Calu3 (cell line): ENCODE measurements around the gene FMNL3. TPM values are rescaled to one million over a fixed set of nuclear protein-coding genes. Genes with fewer than 3 reads are reported as not detected.

Experiments
- BruUV-seq: library from RNA; stranded (reverse); fragments of 400-500 nt; replicated peaks from 2 replicates; lab custom pipeline; 2021; lab: Mats Ljungman, UMichigan
- CTCF ChIA-PET: fragments of 300-600 bp; sonication (Branson Sonifier 250); formaldehyde crosslinking; loops from one replicate; lab custom pipeline; 2022; ENCODE audit warnings: antibody characterized with exemption; lab: Charles Lee
- DNase-seq: peaks from one replicate; pipeline ENCODE4 v3.0.0; 2022
- H3K27ac Mint-ChIP-seq: one replicate; pipeline ENCODE4 v1.8.0; 2022; ENCODE audit warnings: mixed read lengths; ENCODE audit not compliant: unreplicated experiment
- H3K27me3 Mint-ChIP-seq: one replicate; pipeline ENCODE4 v1.8.0; 2022; ENCODE audit warnings: mixed read lengths; ENCODE audit not compliant: unreplicated experiment
- H3K36me3 Mint-ChIP-seq: one replicate; pipeline ENCODE4 v1.8.0; 2022; ENCODE audit warnings: mild to moderate bottlenecking, moderate library complexity, mixed read lengths; ENCODE audit not compliant: insufficient read depth, unreplicated experiment
- H3K4me1 Mint-ChIP-seq: one replicate; pipeline ENCODE4 v1.8.0; 2022; ENCODE audit warnings: mild to moderate bottlenecking, low read depth, mixed read lengths; ENCODE audit not compliant: unreplicated experiment
- H3K4me3 Mint-ChIP-seq: one replicate; pipeline ENCODE4 v1.8.0; 2022; ENCODE audit warnings: mild to moderate bottlenecking, low read depth, moderate library complexity, mixed read lengths; ENCODE audit not compliant: unreplicated experiment
- H3K9me3 Mint-ChIP-seq: one replicate; pipeline ENCODE4 v1.8.0; 2022; ENCODE audit warnings: low read depth, mixed read lengths; ENCODE audit not compliant: unreplicated experiment
- CTCF ChIP-seq: fragments of 200-600 bp; IDR thresholded peaks from one replicate; pipeline ENCODE4 v1.8.0; 2022; ENCODE audit warnings: antibody characterized with exemption; ENCODE audit not compliant: unreplicated experiment
- intact Hi-C: fragments of 100-400 bp; cut with micrococcal nuclease; formaldehyde crosslinking; loops from one replicate; pipeline ENCODE4 v1.10.0; 2022; ENCODE audit not compliant: unreplicated experiment
- total RNA-seq: library from RNA; stranded (reverse); gene quantifications from 2 replicates; pipeline ENCODE4 v1.2.3, GENCODE V29; 2022

Gene FMNL3
- total RNA-seq, 1 experiment from 2014 or later: 4.4 TPM

- no peak for DNase-seq
- Mint-ChIP-seq H3K36me3 (peaks cover 15% of the 10 kb centered on the region), H3K27me3 (no peaks in the 10 kb centered on the region), H3K4me1 (no peaks in the 10 kb centered on the region), H3K4me3 (no peak overlapping the region), H3K9me3 (no peaks in the 10 kb centered on the region), H3K27ac (no peak overlapping the region)
- BruUV-seq: no TSS peak
- CTCF ChIA-PET: no interaction called here
- intact Hi-C loops: no loop called here
- TF ChIP-seq CTCF: no peak
These were observed 58.5 kb downstream of the FMNL3 start for GRCh38 chr12:49648712-49649003.

- BruUV-seq: no TSS peak
- H3K27me3 Mint-ChIP-seq: no peaks in the 10 kb centered on the region
- intact Hi-C loops: no loop called here
- H3K9me3 Mint-ChIP-seq: no peaks in the 10 kb centered on the region
- no peak overlapping the region for H3K4me3 Mint-ChIP-seq
- no peak for TF ChIP-seq CTCF
- H3K36me3 Mint-ChIP-seq: peaks cover 19% of the 10 kb centered on the region
- no peaks in the 10 kb centered on the region for H3K4me1 Mint-ChIP-seq
- CTCF ChIA-PET: no interaction called here
- H3K27ac Mint-ChIP-seq: no peak overlapping the region
- DNase-seq: no peak
These were observed 59.1 kb downstream of the FMNL3 start for GRCh38 chr12:49647827-49648711.

- intact Hi-C loops: no loop called here
These were observed 60.1 kb downstream of the FMNL3 start for GRCh38 chr12:49646871-49647654.

GRCh38 chr12:49646331-49646830 is 60.8 kb downstream of the FMNL3 start:
- no TSS peak for BruUV-seq
- TF ChIP-seq CTCF: no peak
- no peak overlapping the region for H3K4me3 Mint-ChIP-seq
- CTCF ChIA-PET: no interaction called here
- intact Hi-C loops: no loop called here
- no peak overlapping the region for H3K27ac Mint-ChIP-seq
- H3K4me1 Mint-ChIP-seq: no peaks in the 10 kb centered on the region
- H3K9me3 Mint-ChIP-seq: no peaks in the 10 kb centered on the region
- no peaks in the 10 kb centered on the region for H3K27me3 Mint-ChIP-seq
- DNase-seq: no peak
- peaks cover 19% of the 10 kb centered on the region for H3K36me3 Mint-ChIP-seq

More at GRCh38 chr12:49646871-49647654, 60.1 kb downstream of the FMNL3 start:
- Mint-ChIP-seq H3K4me1 (no peaks in the 10 kb centered on the region), H3K27me3 (no peaks in the 10 kb centered on the region), H3K36me3 (peaks cover 19% of the 10 kb centered on the region), H3K9me3 (no peaks in the 10 kb centered on the region), H3K4me3 (no peak overlapping the region), H3K27ac (no peak overlapping the region)
- CTCF ChIA-PET: no interaction called here
- no TSS peak for BruUV-seq
- DNase-seq: no peak
- TF ChIP-seq CTCF: no peak
